ENCODE measurements around the gene PPP2CA. TPM values are rescaled to one million over a fixed set of nuclear protein-coding genes. Genes with fewer than 3 reads are reported as not detected.
"Not testable (repeated sequence)": the region's sequence is repeated elsewhere in the genome, so short reads cannot be mapped to it uniquely, and the experiment has no call there.

Gene PPP2CA
- polyA plus RNA-seq, result 120 TPM
- long read RNA-seq, donor 1, full-length matches to known transcripts, result 29 of 39 reads
- long read RNA-seq, donor 1, partial matches to known transcripts, result 10 of 39 reads
- long read RNA-seq, donor 1, other reads (novel, unspliced or antisense), result 0 of 39 reads
- long read RNA-seq, donor 2, full-length matches to known transcripts, result 66 of 85 reads
- long read RNA-seq, donor 2, partial matches to known transcripts, result 19 of 85 reads
- long read RNA-seq, donor 2, other reads (novel, unspliced or antisense), result 0 of 85 reads
- long read RNA-seq, donor 3, full-length matches to known transcripts, result 118 of 164 reads
- long read RNA-seq, donor 3, partial matches to known transcripts, result 46 of 164 reads
- long read RNA-seq, donor 3, other reads (novel, unspliced or antisense), result 0 of 164 reads
- long read RNA-seq, donor 4, full-length matches to known transcripts, result 2 of 2 reads
- long read RNA-seq, donor 4, partial matches to known transcripts, result 0 of 2 reads
- long read RNA-seq, donor 4, other reads (novel, unspliced or antisense), result 0 of 2 reads
- long read RNA-seq, donor 5, full-length matches to known transcripts, result 22 of 29 reads
- long read RNA-seq, donor 5, partial matches to known transcripts, result 7 of 29 reads
- long read RNA-seq, donor 5, other reads (novel, unspliced or antisense), result 0 of 29 reads
- long read RNA-seq, donor 6, full-length matches to known transcripts, result 65 of 84 reads
- long read RNA-seq, donor 6, partial matches to known transcripts, result 19 of 84 reads
- long read RNA-seq, donor 6, other reads (novel, unspliced or antisense), result 0 of 84 reads
- long read RNA-seq, donor 7, full-length matches to known transcripts, result 21 of 35 reads
- long read RNA-seq, donor 7, partial matches to known transcripts, result 14 of 35 reads
- long read RNA-seq, donor 7, other reads (novel, unspliced or antisense), result 0 of 35 reads
- long read RNA-seq, donor 8, full-length matches to known transcripts, result 72 of 128 reads
- long read RNA-seq, donor 8, partial matches to known transcripts, result 56 of 128 reads
- long read RNA-seq, donor 8, other reads (novel, unspliced or antisense), result 0 of 128 reads
- long read RNA-seq, donor 9, full-length matches to known transcripts, result 49 of 79 reads
- long read RNA-seq, donor 9, partial matches to known transcripts, result 30 of 79 reads
- long read RNA-seq, donor 9, other reads (novel, unspliced or antisense), result 0 of 79 reads
- long read RNA-seq, donor 10, full-length matches to known transcripts, result 66 of 88 reads
- long read RNA-seq, donor 10, partial matches to known transcripts, result 22 of 88 reads
- long read RNA-seq, donor 10, other reads (novel, unspliced or antisense), result 0 of 88 reads
- long read RNA-seq, donor 11, full-length matches to known transcripts, result 50 of 73 reads
- long read RNA-seq, donor 11, partial matches to known transcripts, result 23 of 73 reads
- long read RNA-seq, donor 11, other reads (novel, unspliced or antisense), result 0 of 73 reads

DNA sequence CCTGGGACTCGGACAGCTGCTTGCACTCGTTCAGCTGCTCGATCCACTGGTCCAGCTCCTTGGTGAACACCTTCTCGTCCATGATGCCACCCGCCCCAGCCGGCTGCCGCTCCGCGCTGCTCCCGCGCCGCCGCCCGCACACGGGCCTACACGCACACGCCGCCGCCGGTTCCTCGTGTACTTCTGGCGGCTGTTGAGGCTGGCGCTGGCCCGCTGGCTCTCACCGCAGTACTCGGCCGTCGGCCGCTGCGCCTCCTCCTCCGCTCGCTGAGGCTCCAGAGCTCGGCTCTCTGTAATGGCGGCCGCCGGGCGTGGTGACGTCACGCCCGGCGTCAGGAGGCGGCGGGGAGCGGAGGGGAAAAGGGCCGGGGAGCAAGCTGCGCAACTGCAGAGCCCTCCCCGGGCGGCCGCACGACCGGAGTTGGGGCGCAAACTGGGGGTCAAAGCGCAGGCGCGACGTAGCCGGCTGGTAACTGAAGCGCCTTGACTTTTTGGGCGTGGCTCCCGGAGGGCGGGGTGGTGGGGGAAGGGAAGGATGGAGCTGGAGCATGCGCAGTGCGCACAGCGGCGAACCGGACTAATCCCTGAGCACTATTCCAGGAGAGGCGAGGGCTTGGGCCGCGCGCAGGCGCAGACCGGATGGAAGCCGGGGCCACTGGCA lies at the start of gene PPP2CA:
PPP2CA (minus strand) TSS at position 294 of the 661 bp plus-strand sequence; CDS start at position 82, 212 bp downstream.
- WGBS (ENCODE audit: insufficient coverage, low lambda C conversion rate), result no CpG with 5 or more reads among the region's 73 CpGs
- Histone ChIP-seq H3K27me3 (ENCODE audit: control insufficient read depth, insufficient read depth, low read length) (no peaks in the 10 kb centered on the region), H3K27ac (ENCODE audit: low read length) (peak within 1 kb of the TSS; percentile 99), H3K36me3 (ENCODE audit: control insufficient read depth, insufficient read depth, low read length) (peaks cover 2% of the 10 kb centered on the region), H3K9me3 (ENCODE audit: control insufficient read depth, low read depth, low read length) (no peaks in the 10 kb centered on the region), H3K4me3 (ENCODE audit: low read length) (peak within 1 kb of the TSS; percentile 91), H3K4me1 (ENCODE audit: control insufficient read depth, insufficient read depth, low read length) (peaks cover 16% of the 10 kb centered on the region)
- peak; percentile 100 for DNase-seq

GRCh38 chr5:134273642-134274395 lies 47.9 kb upstream of the PPP2CA start:
- DNase-seq, result no peak
- no peaks in the 10 kb centered on the region for H3K27me3 ChIP-seq (ENCODE audit: control insufficient read depth, insufficient read depth, low read length)

GRCh38 chr5:134271059-134271458 lies 45.2 kb upstream of the PPP2CA start:
- Histone ChIP-seq H3K27me3 (ENCODE audit: control insufficient read depth, insufficient read depth, low read length) (no peaks in the 10 kb centered on the region), H3K36me3 (ENCODE audit: control insufficient read depth, insufficient read depth, low read length) (no peaks in the 10 kb centered on the region), H3K4me1 (ENCODE audit: control insufficient read depth, insufficient read depth, low read length) (peaks cover 6% of the 10 kb centered on the region), H3K4me3 (ENCODE audit: low read length) (no peak overlapping the region), H3K27ac (ENCODE audit: low read length) (no peak overlapping the region), H3K9me3 (ENCODE audit: control insufficient read depth, low read depth, low read length) (no peaks in the 10 kb centered on the region)
- no peak for DNase-seq
- no CpG with 5 or more reads among the region's 1 CpG for WGBS (ENCODE audit: insufficient coverage, low lambda C conversion rate)

More at GRCh38 chr5:134273642-134274395, 47.9 kb upstream of the PPP2CA start:
- no peaks in the 10 kb centered on the region for H3K9me3 ChIP-seq (ENCODE audit: control insufficient read depth, low read depth, low read length)
- H3K4me1 ChIP-seq (ENCODE audit: control insufficient read depth, insufficient read depth, low read length), result peaks cover 11% of the 10 kb centered on the region
- no peak overlapping the region for H3K27ac ChIP-seq (ENCODE audit: low read length)
- H3K4me3 ChIP-seq (ENCODE audit: low read length), result no peak overlapping the region
- H3K36me3 ChIP-seq (ENCODE audit: control insufficient read depth, insufficient read depth, low read length), result no peaks in the 10 kb centered on the region
- no CpG with 5 or more reads among the region's 3 CpGs for WGBS (ENCODE audit: insufficient coverage, low lambda C conversion rate)

- WGBS (ENCODE audit: insufficient coverage, low lambda C conversion rate), result no CpG with 5 or more reads among the region's 4 CpGs
- no peak overlapping the region for H3K4me3 ChIP-seq (ENCODE audit: low read length)
- no peaks in the 10 kb centered on the region for H3K9me3 ChIP-seq (ENCODE audit: control insufficient read depth, low read depth, low read length)
Measured at GRCh38 chr5:134268919-134269318, 43.0 kb upstream of the PPP2CA start.

GRCh38 chr5:134268019-134268601 lies 42.2 kb upstream of the PPP2CA start:
- no peak overlapping the region for H3K4me3 ChIP-seq (ENCODE audit: low read length)
- no peaks in the 10 kb centered on the region for H3K4me1 ChIP-seq (ENCODE audit: control insufficient read depth, insufficient read depth, low read length)
- 100% methylated on average over 1 of the region's 3 CpGs for WGBS (ENCODE audit: insufficient coverage, low lambda C conversion rate)
- H3K9me3 ChIP-seq (ENCODE audit: control insufficient read depth, low read depth, low read length), result peaks cover 3% of the 10 kb centered on the region
- no peak overlapping the region for H3K27ac ChIP-seq (ENCODE audit: low read length)
- H3K36me3 ChIP-seq (ENCODE audit: control insufficient read depth, insufficient read depth, low read length), result no peaks in the 10 kb centered on the region
- no peak for DNase-seq
- no peaks in the 10 kb centered on the region for H3K27me3 ChIP-seq (ENCODE audit: control insufficient read depth, insufficient read depth, low read length)

More at GRCh38 chr5:134268919-134269318, 43.0 kb upstream of the PPP2CA start:
- no peaks in the 10 kb centered on the region for H3K36me3 ChIP-seq (ENCODE audit: control insufficient read depth, insufficient read depth, low read length)
- no peak for DNase-seq
- H3K27me3 ChIP-seq (ENCODE audit: control insufficient read depth, insufficient read depth, low read length), result no peaks in the 10 kb centered on the region
- no peaks in the 10 kb centered on the region for H3K4me1 ChIP-seq (ENCODE audit: control insufficient read depth, insufficient read depth, low read length)
- H3K27ac ChIP-seq (ENCODE audit: low read length), result no peak overlapping the region

DNA sequence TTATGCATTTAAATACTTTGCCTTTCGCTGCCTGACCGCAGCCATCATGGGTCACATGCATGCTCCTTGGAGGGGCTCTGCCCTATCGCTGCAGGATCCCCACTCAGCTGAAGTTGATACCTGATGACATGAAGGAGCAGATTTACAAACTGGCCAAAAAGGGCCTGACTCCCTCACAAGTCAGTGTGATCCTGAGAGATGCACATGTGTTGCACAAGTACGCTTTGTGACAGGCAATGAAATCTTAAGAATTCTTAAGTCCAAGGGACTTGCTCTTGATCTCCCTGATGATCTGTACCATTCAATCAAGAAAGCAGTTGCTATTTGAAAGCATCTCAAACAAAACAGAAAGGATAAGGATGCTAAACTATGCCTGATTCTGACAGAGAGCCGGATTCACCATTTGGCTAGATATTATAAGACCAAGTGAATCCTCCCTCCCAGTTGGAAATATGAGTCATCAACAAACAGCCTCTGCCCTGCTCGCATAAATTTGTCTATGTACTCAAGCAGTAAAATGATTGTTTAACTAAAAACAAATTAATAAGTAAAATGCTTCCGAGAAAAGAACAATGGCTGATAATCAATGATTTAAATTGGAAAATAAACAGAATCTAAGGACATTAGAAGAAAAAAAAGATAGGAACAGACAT lies 41.6 kb upstream of the PPP2CA start:
- no peak overlapping the region for H3K4me3 ChIP-seq (ENCODE audit: low read length)
- 81% methylated on average over 2 of the region's 7 CpGs for WGBS (ENCODE audit: insufficient coverage, low lambda C conversion rate)
- H3K27me3 ChIP-seq (ENCODE audit: control insufficient read depth, insufficient read depth, low read length), result no peaks in the 10 kb centered on the region
- no peak for DNase-seq
- no peaks in the 10 kb centered on the region for H3K4me1 ChIP-seq (ENCODE audit: control insufficient read depth, insufficient read depth, low read length)
- peaks cover 4% of the 10 kb centered on the region for H3K9me3 ChIP-seq (ENCODE audit: control insufficient read depth, low read depth, low read length)
- H3K36me3 ChIP-seq (ENCODE audit: control insufficient read depth, insufficient read depth, low read length), result no peaks in the 10 kb centered on the region
- no peak overlapping the region for H3K27ac ChIP-seq (ENCODE audit: low read length)

- no peak overlapping the region for H3K4me3 ChIP-seq (ENCODE audit: low read length)
- H3K4me1 ChIP-seq (ENCODE audit: control insufficient read depth, insufficient read depth, low read length), result no peaks in the 10 kb centered on the region
- H3K27ac ChIP-seq (ENCODE audit: low read length), result no peak overlapping the region
- H3K9me3 ChIP-seq (ENCODE audit: control insufficient read depth, low read depth, low read length), result peaks cover 6% of the 10 kb centered on the region
- no peaks in the 10 kb centered on the region for H3K36me3 ChIP-seq (ENCODE audit: control insufficient read depth, insufficient read depth, low read length)
- no peak for DNase-seq
- no CpG with 5 or more reads among the region's 4 CpGs for WGBS (ENCODE audit: insufficient coverage, low lambda C conversion rate)
- H3K27me3 ChIP-seq (ENCODE audit: control insufficient read depth, insufficient read depth, low read length), result no peaks in the 10 kb centered on the region
Measured at GRCh38 chr5:134263801-134264200, 37.9 kb upstream of the PPP2CA start.

- DNase-seq; H3K27me3 ChIP-seq (ENCODE audit: control insufficient read depth, insufficient read depth, low read length); H3K36me3 ChIP-seq (ENCODE audit: control insufficient read depth, insufficient read depth, low read length); H3K9me3 ChIP-seq (ENCODE audit: control insufficient read depth, low read depth, low read length); H3K27ac ChIP-seq (ENCODE audit: low read length); H3K4me3 ChIP-seq (ENCODE audit: low read length); H3K4me1 ChIP-seq (ENCODE audit: control insufficient read depth, insufficient read depth, low read length): not testable (repeated sequence)
- no CpG with 5 or more reads among the region's 5 CpGs for WGBS (ENCODE audit: insufficient coverage, low lambda C conversion rate)
Measured at GRCh38 chr5:134262629-134263028, 36.8 kb upstream of the PPP2CA start.

Data from large intestine (tissue), 12 donors.